GM23338 (cell line): ENCODE measurements around the gene PDHX. TPM values are rescaled to one million over a fixed set of nuclear protein-coding genes. Genes with fewer than 3 reads are reported as not detected.

Experiments
- CREB1 ChIP-seq: fragments of 250-450 bp; sonication (Bioruptor Pico); IDR thresholded peaks from 2 replicates; pipeline ENCODE4 v1.5.0; 2020; ENCODE audit warnings: low read depth, mild to moderate bottlenecking, moderate library complexity
- CTCF ChIP-seq, 2 experiments: fragments of 200-600 bp in 1 of 2; sonication (generic) in 1 of 2; conservative IDR thresholded peaks; 2 replicates each; pipeline versions ENCODE4 v1.5.1 to v1.6.1; 2016 to 2017; ENCODE audit warnings: antibody characterized with exemption in 2 of 2, low read depth in 2 of 2, mild to moderate bottlenecking in 2 of 2, moderate library complexity in 1 of 2
- JUNB ChIP-seq: IDR thresholded peaks from one replicate; pipeline ENCODE4 v1.6.1; 2016; ENCODE audit warnings: antibody characterized with exemption; ENCODE audit not compliant: unreplicated experiment
- NANOG ChIP-seq: IDR thresholded peaks from 2 replicates; pipeline ENCODE4 v1.6.1; 2016; ENCODE audit warnings: antibody characterized with exemption, borderline replicate concordance
- POLR2AphosphoS5 ChIP-seq: IDR thresholded peaks from 2 replicates; pipeline ENCODE4 v1.6.1; 2016; ENCODE audit warnings: antibody characterized with exemption, low read depth
- STAT1 ChIP-seq: IDR thresholded peaks from one replicate; pipeline ENCODE4 v1.6.1; 2016; ENCODE audit warnings: antibody characterized with exemption; ENCODE audit not compliant: unreplicated experiment
- ZNF114 ChIP-seq: fragments of 250-450 bp; sonication (Bioruptor Pico); IDR thresholded peaks from 2 replicates; pipeline ENCODE4 v1.5.0; 2020; ENCODE audit warnings: mild to moderate bottlenecking, moderate library complexity
- ZNF331 ChIP-seq: fragments of 250-450 bp; sonication (Bioruptor Pico); IDR thresholded peaks from 2 replicates; pipeline ENCODE4 v1.5.0; 2020; ENCODE audit warnings: low read depth, mild to moderate bottlenecking, moderate library complexity
- polyA plus RNA-seq: library from polyadenylated mRNA; unstranded; fragments of >200 nt; fragmentation: Nextera tagmentation; extraction: Ambion mirVana; gene quantifications from 2 replicates; pipeline ENCODE4 v1.2.1, GENCODE V29; 2016
- total RNA-seq: library from RNA; depleted of rRNA; stranded (reverse); fragments of >200 nt; shearing (Covaris generic); gene quantifications from 2 replicates; pipeline ENCODE4 v1.2.3, GENCODE V29; 2014
- TF ChIP-seq, protein P1 (sequence below): fragments of 250-450 bp; sonication (Bioruptor Pico); IDR thresholded peaks from 2 replicates; pipeline ENCODE4 v1.5.0; 2020; ENCODE audit warnings: mild to moderate bottlenecking, moderate library complexity
- TF ChIP-seq, protein P2 (sequence below): IDR thresholded peaks from 2 replicates; pipeline ENCODE4 v1.6.1; 2016; ENCODE audit warnings: antibody characterized with exemption

The PDHX gene
- total and polyA plus RNA-seq, 2 experiments from 2014 or later = 36.9 to 40.2 TPM

GRCh38 chr11:34972366-34972765 lies 55.9 kb downstream of the PDHX start (continued):
- TF ChIP-seq, protein P1, sequence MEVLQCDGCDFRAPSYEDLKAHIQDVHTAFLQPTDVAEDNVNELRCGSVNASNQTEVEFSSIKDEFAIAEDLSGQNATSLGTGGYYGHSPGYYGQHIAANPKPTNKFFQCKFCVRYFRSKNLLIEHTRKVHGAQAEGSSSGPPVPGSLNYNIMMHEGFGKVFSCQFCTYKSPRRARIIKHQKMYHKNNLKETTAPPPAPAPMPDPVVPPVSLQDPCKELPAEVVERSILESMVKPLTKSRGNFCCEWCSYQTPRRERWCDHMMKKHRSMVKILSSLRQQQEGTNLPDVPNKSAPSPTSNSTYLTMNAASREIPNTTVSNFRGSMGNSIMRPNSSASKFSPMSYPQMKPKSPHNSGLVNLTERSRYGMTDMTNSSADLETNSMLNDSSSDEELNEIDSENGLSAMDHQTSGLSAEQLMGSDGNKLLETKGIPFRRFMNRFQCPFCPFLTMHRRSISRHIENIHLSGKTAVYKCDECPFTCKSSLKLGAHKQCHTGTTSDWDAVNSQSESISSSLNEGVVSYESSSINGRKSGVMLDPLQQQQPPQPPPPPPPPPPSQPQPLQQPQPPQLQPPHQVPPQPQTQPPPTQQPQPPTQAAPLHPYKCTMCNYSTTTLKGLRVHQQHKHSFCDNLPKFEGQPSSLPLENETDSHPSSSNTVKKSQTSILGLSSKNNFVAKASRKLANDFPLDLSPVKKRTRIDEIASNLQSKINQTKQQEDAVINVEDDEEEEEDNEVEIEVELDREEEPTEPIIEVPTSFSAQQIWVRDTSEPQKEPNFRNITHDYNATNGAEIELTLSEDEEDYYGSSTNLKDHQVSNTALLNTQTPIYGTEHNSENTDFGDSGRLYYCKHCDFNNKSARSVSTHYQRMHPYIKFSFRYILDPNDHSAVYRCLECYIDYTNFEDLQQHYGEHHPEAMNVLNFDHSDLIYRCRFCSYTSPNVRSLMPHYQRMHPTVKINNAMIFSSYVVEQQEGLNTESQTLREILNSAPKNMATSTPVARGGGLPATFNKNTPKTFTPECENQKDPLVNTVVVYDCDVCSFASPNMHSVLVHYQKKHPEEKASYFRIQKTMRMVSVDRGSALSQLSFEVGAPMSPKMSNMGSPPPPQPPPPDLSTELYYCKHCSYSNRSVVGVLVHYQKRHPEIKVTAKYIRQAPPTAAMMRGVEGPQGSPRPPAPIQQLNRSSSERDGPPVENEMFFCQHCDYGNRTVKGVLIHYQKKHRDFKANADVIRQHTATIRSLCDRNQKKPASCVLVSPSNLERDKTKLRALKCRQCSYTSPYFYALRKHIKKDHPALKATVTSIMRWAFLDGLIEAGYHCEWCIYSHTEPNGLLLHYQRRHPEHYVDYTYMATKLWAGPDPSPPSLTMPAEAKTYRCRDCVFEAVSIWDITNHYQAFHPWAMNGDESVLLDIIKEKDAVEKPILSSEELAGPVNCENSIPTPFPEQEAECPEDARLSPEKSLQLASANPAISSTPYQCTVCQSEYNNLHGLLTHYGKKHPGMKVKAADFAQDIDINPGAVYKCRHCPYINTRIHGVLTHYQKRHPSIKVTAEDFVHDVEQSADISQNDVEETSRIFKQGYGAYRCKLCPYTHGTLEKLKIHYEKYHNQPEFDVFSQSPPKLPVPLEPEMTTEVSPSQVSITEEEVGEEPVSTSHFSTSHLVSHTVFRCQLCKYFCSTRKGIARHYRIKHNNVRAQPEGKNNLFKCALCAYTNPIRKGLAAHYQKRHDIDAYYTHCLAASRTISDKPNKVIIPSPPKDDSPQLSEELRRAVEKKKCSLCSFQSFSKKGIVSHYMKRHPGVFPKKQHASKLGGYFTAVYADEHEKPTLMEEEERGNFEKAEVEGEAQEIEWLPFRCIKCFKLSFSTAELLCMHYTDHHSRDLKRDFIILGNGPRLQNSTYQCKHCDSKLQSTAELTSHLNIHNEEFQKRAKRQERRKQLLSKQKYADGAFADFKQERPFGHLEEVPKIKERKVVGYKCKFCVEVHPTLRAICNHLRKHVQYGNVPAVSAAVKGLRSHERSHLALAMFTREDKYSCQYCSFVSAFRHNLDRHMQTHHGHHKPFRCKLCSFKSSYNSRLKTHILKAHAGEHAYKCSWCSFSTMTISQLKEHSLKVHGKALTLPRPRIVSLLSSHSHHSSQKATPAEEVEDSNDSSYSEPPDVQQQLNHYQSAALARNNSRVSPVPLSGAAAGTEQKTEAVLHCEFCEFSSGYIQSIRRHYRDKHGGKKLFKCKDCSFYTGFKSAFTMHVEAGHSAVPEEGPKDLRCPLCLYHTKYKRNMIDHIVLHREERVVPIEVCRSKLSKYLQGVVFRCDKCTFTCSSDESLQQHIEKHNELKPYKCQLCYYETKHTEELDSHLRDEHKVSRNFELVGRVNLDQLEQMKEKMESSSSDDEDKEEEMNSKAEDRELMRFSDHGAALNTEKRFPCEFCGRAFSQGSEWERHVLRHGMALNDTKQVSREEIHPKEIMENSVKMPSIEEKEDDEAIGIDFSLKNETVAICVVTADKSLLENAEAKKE (CRISPR knock-in tag) = no peak
- TF ChIP-seq JUNB (no peak), NANOG (no peak), POLR2AphosphoS5 (no peak), STAT1 (no peak), CTCF (conservative IDR thresholded peaks at IDR 0.05; ENCODE audit: low read depth in 2 of 2) (no peak), ZNF331 (no peak), ZNF114 (CRISPR knock-in tag) (no peak), CREB1 (no peak)
- TF ChIP-seq, protein P2, sequence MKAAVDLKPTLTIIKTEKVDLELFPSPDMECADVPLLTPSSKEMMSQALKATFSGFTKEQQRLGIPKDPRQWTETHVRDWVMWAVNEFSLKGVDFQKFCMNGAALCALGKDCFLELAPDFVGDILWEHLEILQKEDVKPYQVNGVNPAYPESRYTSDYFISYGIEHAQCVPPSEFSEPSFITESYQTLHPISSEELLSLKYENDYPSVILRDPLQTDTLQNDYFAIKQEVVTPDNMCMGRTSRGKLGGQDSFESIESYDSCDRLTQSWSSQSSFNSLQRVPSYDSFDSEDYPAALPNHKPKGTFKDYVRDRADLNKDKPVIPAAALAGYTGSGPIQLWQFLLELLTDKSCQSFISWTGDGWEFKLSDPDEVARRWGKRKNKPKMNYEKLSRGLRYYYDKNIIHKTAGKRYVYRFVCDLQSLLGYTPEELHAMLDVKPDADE = no peak
